T-helper 1 cell treated with Interleukin-12 subunit alpha and Interleukin-12 subunit beta and Interleukin-4 antibody, amounts not matched to agents 30 μg/mL and 1 μg/mL, for 36 hours (primary cell): ENCODE results near the gene MPPED2.

Experiments
- H3K27ac Mint-ChIP-seq: one replicate; pipeline ENCODE4 v1.8.0; 2021; ENCODE audit warnings: mild to moderate bottlenecking, mixed read lengths
- H3K27me3 Mint-ChIP-seq: one replicate; pipeline ENCODE4 v1.8.0; 2021; ENCODE audit warnings: low read depth, mixed read lengths
- H3K36me3 Mint-ChIP-seq: one replicate; pipeline ENCODE4 v1.8.0; 2021; ENCODE audit warnings: low read depth, mixed read lengths
- H3K4me1 Mint-ChIP-seq: one replicate; pipeline ENCODE4 v1.8.0; 2021; ENCODE audit warnings: low read depth, mixed read lengths
- H3K4me3 Mint-ChIP-seq: one replicate; pipeline ENCODE4 v1.8.0; 2021; ENCODE audit warnings: mild to moderate bottlenecking, moderate library complexity, mixed read lengths
- H3K9me3 Mint-ChIP-seq: one replicate; pipeline ENCODE4 v1.8.0; 2021; ENCODE audit warnings: mixed read lengths

MPPED2 gene

GRCh38 chr11:30452114-30452513 lies 134.0 kb downstream of the MPPED2 start:
- H3K36me3 Mint-ChIP-seq: no peaks in the 10 kb centered on the region
- no peak overlapping the region for H3K4me3 Mint-ChIP-seq
- H3K27me3 Mint-ChIP-seq: no peaks in the 10 kb centered on the region
- H3K9me3 Mint-ChIP-seq: no peaks in the 10 kb centered on the region
- no peaks in the 10 kb centered on the region for H3K4me1 Mint-ChIP-seq
- H3K27ac Mint-ChIP-seq: no peak overlapping the region

DNA sequence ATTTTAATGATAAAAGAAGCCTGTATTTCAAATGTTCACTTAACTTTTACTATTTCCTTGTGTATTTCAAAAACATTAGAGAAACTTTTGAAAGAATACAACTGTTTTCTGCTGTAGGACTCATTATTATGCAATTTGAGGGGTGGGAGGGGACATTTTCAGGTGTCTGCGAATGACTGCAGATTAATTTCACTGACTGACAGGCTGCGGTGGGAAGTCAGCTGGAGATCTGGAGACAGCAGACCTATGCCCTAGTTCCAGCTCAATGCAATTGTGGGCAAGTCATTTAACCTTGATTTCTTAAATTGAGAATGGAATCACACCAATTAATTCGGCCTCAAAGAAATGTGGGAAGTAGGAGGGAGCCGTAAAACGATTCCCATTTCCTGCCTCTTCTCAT lies 134.5 kb downstream of the MPPED2 start:
- Mint-ChIP-seq H3K27me3 (no peaks in the 10 kb centered on the region), H3K27ac (no peak overlapping the region), H3K4me3 (no peak overlapping the region)

GRCh38 chr11:30451167-30451566 lies 135.0 kb downstream of the MPPED2 start:
- H3K4me3 Mint-ChIP-seq: no peak overlapping the region
- H3K27ac Mint-ChIP-seq: no peak overlapping the region
- H3K36me3 Mint-ChIP-seq: no peaks in the 10 kb centered on the region
- no peaks in the 10 kb centered on the region for H3K27me3 Mint-ChIP-seq
- no peaks in the 10 kb centered on the region for H3K4me1 Mint-ChIP-seq
- H3K9me3 Mint-ChIP-seq: no peaks in the 10 kb centered on the region

More for the DNA sequence above, 134.5 kb downstream of the MPPED2 start:
- H3K36me3 Mint-ChIP-seq: no peaks in the 10 kb centered on the region
- no peaks in the 10 kb centered on the region for H3K4me1 Mint-ChIP-seq
- no peaks in the 10 kb centered on the region for H3K9me3 Mint-ChIP-seq

GRCh38 chr11:30447058-30447640 lies 139.0 kb downstream of the MPPED2 start:
- no peak overlapping the region for H3K27ac Mint-ChIP-seq
- H3K36me3 Mint-ChIP-seq: no peaks in the 10 kb centered on the region
- H3K4me1 Mint-ChIP-seq: no peaks in the 10 kb centered on the region
- H3K4me3 Mint-ChIP-seq: no peak overlapping the region
- H3K27me3 Mint-ChIP-seq: no peaks in the 10 kb centered on the region
- no peaks in the 10 kb centered on the region for H3K9me3 Mint-ChIP-seq

DNA sequence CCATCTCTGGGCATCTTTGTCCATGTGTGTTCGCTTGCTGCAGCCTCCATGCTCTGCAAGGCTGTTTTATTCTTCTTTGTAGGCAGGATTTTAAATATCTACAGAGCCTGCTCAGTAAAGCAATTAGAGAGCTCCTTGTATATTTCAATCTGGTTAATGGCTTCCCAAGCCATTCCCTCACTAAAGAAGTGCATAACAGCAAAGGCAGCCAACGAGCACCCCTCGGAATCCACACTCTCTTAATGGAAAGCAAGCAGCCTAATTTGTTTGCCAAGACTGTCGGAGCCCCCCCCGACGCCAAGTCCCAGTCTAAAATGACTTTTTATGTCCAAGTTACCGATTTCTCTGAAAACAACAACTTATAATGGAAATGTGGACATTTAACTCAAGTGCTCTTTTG lies 139.6 kb downstream of the MPPED2 start:
- no peak overlapping the region for H3K27ac Mint-ChIP-seq

GRCh38 chr11:30445056-30445455 lies 141.1 kb downstream of the MPPED2 start:
- Mint-ChIP-seq H3K4me3 (no peak overlapping the region), H3K27me3 (no peaks in the 10 kb centered on the region), H3K27ac (no peak overlapping the region), H3K4me1 (no peaks in the 10 kb centered on the region), H3K36me3 (no peaks in the 10 kb centered on the region), H3K9me3 (no peaks in the 10 kb centered on the region)

More for the DNA sequence above, 139.6 kb downstream of the MPPED2 start:
- Mint-ChIP-seq H3K27me3 (no peaks in the 10 kb centered on the region), H3K9me3 (no peaks in the 10 kb centered on the region), H3K36me3 (no peaks in the 10 kb centered on the region), H3K4me1 (no peaks in the 10 kb centered on the region), H3K4me3 (no peak overlapping the region)

DNA sequence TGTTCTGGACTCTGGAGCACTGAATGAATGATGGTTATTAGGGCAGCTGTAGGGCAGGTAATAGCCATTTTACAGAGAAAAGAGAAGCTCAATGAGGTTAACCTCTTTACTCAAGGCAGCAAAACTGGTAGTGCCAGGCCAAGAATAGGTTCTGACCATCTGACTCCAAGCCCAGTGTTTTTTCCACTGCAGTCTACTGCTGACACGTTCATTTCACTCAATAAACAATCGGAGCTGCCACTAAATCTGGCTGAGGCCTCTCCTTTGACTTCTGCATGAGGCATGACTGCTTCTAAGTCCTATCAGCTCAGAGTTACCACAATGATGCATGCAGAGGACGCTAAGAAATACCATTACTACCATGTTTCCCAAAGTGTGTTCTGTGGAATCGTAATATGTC lies 145.6 kb downstream of the MPPED2 start:
- no peaks in the 10 kb centered on the region for H3K36me3 Mint-ChIP-seq
- no peaks in the 10 kb centered on the region for H3K9me3 Mint-ChIP-seq
- H3K4me1 Mint-ChIP-seq: no peaks in the 10 kb centered on the region
- no peak overlapping the region for H3K27ac Mint-ChIP-seq
- H3K27me3 Mint-ChIP-seq: no peaks in the 10 kb centered on the region
- no peak overlapping the region for H3K4me3 Mint-ChIP-seq

- Mint-ChIP-seq H3K36me3 (no peaks in the 10 kb centered on the region), H3K27ac (no peak overlapping the region), H3K27me3 (no peaks in the 10 kb centered on the region), H3K4me3 (no peak overlapping the region), H3K4me1 (no peaks in the 10 kb centered on the region), H3K9me3 (no peaks in the 10 kb centered on the region)
These were observed 149.4 kb downstream of the MPPED2 start for GRCh38 chr11:30436801-30437200.

DNA sequence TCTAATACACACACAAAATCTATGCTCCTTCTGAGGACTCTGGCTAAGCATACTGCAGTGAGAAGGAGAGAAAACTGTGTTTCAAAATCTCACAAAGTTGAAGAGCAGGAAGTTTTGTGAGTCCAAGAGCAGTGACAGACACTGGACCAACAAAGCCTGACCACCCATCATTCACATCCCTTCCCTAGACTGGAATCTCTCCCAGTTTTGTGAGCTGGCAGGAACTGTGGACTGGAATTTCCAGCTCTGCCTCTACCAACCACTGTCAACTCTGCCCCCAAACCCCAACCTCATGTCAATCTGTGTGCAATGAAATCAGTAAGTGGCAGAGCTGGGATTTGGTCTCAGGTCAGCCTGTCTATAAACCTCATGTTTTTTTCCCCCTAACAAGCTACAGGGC lies 150.7 kb downstream of the MPPED2 start:
- Mint-ChIP-seq H3K4me3 (no peak overlapping the region), H3K9me3 (no peaks in the 10 kb centered on the region), H3K27ac (no peak overlapping the region), H3K27me3 (no peaks in the 10 kb centered on the region), H3K4me1 (no peaks in the 10 kb centered on the region), H3K36me3 (no peaks in the 10 kb centered on the region)

GRCh38 chr11:30434901-30435300 lies 151.3 kb downstream of the MPPED2 start:
- H3K9me3 Mint-ChIP-seq: no peaks in the 10 kb centered on the region
- no peak overlapping the region for H3K27ac Mint-ChIP-seq
- H3K27me3 Mint-ChIP-seq: no peaks in the 10 kb centered on the region
- no peak overlapping the region for H3K4me3 Mint-ChIP-seq
- H3K4me1 Mint-ChIP-seq: no peaks in the 10 kb centered on the region
- no peaks in the 10 kb centered on the region for H3K36me3 Mint-ChIP-seq

DNA sequence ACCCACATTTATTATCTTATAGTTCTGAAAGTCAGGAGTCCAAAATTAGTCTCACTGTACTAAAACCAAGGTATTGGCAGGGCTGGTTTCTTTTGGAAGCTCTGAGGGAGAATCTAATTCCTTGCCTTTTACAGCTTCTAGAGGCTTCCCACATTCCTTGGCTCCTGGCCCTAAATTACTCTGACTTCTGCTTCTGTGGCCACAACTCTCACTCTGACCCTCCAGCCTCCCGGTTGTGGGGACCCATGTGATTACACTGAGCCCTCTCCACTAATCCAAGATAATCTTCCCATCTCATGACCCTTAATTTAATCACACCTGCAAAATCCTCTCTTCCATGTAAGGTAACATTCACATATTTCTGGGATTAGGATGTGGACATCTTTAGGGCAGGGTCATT lies 152.3 kb downstream of the MPPED2 start:
- no peaks in the 10 kb centered on the region for H3K27me3 Mint-ChIP-seq
- H3K27ac Mint-ChIP-seq: no peak overlapping the region
- H3K4me3 Mint-ChIP-seq: no peak overlapping the region
- no peaks in the 10 kb centered on the region for H3K9me3 Mint-ChIP-seq
- no peaks in the 10 kb centered on the region for H3K36me3 Mint-ChIP-seq
- no peaks in the 10 kb centered on the region for H3K4me1 Mint-ChIP-seq

GRCh38 chr11:30432716-30433115 lies 153.4 kb downstream of the MPPED2 start:
- Mint-ChIP-seq H3K27me3 (no peaks in the 10 kb centered on the region), H3K9me3 (no peaks in the 10 kb centered on the region), H3K4me3 (no peak overlapping the region), H3K27ac (no peak overlapping the region), H3K4me1 (no peaks in the 10 kb centered on the region), H3K36me3 (no peaks in the 10 kb centered on the region)

DNA sequence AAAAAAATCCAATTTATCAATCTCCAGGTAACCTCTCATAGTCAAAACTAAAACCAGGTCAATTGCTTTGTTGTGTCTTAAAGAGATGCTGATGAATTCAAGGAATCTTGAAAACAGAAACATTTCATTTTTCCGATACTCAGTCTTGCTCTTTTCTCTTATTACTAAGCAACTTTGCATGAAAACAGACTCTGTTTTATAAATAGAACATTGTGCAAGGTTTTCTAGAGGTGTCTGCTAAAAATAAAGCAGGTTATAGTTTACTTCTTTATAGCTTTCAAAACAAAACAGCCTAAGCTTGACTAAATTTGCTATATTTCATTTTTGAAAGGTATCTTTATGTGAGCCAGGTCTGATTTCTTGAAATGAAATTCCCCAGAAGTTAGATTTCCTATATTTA lies 154.0 kb downstream of the MPPED2 start:
- Mint-ChIP-seq H3K27me3 (no peaks in the 10 kb centered on the region), H3K4me3 (no peak overlapping the region), H3K36me3 (no peaks in the 10 kb centered on the region), H3K4me1 (no peaks in the 10 kb centered on the region), H3K27ac (no peak overlapping the region), H3K9me3 (no peaks in the 10 kb centered on the region)

DNA sequence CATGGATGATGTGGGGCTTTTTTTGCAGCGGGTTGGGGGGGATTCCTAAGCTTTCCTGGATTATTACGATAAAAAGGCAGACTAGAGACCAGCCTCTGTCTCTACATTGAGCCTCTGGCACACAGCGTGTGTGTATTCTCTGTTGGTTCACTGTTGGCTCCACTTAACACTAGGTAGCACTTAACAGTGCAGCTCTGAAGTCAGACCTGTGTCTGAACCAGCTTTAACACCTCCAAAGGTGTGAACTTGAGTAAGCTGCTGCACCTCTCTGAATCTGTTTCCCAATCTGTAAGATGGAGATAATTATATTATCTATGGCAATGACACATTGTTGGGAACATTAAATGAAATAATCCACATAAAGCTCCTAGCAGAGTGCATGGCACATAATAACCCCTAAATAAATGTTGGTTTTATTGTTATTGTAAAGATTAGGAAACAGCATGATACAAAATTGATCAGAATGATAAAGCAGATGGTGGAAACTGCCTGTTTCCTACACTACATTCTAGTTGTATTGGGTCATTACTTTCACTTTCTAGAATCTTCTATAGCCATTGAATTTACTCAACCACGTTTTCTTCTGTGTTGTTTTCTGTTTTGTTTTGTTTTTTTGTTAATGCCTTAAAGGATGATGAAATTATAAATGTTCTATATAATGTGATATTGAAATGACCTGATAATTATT lies 154.9 kb downstream of the MPPED2 start:
- H3K9me3 Mint-ChIP-seq: no peaks in the 10 kb centered on the region
- H3K4me1 Mint-ChIP-seq: no peaks in the 10 kb centered on the region
- H3K27me3 Mint-ChIP-seq: no peaks in the 10 kb centered on the region
- H3K4me3 Mint-ChIP-seq: no peak overlapping the region
- H3K27ac Mint-ChIP-seq: no peak overlapping the region
- no peaks in the 10 kb centered on the region for H3K36me3 Mint-ChIP-seq

GRCh38 chr11:30429550-30429949 lies 156.6 kb downstream of the MPPED2 start:
- H3K36me3 Mint-ChIP-seq: no peaks in the 10 kb centered on the region
- H3K4me1 Mint-ChIP-seq: no peaks in the 10 kb centered on the region
- no peaks in the 10 kb centered on the region for H3K27me3 Mint-ChIP-seq
- H3K9me3 Mint-ChIP-seq: no peaks in the 10 kb centered on the region
- no peak overlapping the region for H3K4me3 Mint-ChIP-seq
- H3K27ac Mint-ChIP-seq: no peak overlapping the region
